Transverse colon (tissue), 4 donors: Measurements from ENCODE around the gene COL23A1. TPM values are rescaled to one million over a fixed set of nuclear protein-coding genes. Genes with fewer than 3 reads are reported as not detected.
A peak's percentile ranks its signal among the peaks of the same experiment; 100 is the strongest.

Experiments used
- DNase-seq: peaks from one replicate; pipeline ENCODE4 v3.0.0-alpha.2; 2019
- H3K27ac ChIP-seq, 4 donors: fragments of 200-600 bp; sonication (generic); 2 replicates each; pipeline ENCODE4 v1.5.1; 2016 to 2018; ENCODE audit warnings: inconsistent platforms in 4 of 4
- H3K27me3 ChIP-seq: fragments of 200-600 bp; sonication (generic); 2 replicates; pipeline ENCODE4 v1.5.1; 2017; ENCODE audit warnings: inconsistent platforms
- H3K36me3 ChIP-seq, 4 donors: fragments of 200-600 bp; sonication (generic); 2 replicates each; pipeline ENCODE4 v1.5.1; 2017 to 2019; ENCODE audit warnings: inconsistent platforms in 4 of 4
- H3K4me1 ChIP-seq, 4 donors: fragments of 200-600 bp; sonication (generic); 2 replicates each; pipeline ENCODE4 v1.5.1; 2017 to 2020; ENCODE audit warnings: inconsistent platforms in 4 of 4
- H3K4me3 ChIP-seq, 4 donors: fragments of 200-600 bp; sonication (generic); 1 replicate in 1 of 4; 2 replicates in 3 of 4; pipeline versions ENCODE4 v1.5.1 to v1.6.1; 2017 to 2019; ENCODE audit warnings: inconsistent platforms in 4 of 4
- H3K9me3 ChIP-seq, 2 donors: fragments of 200-600 bp; sonication (generic); 2 replicates each; pipeline ENCODE4 v1.5.1; 2017 to 2019; ENCODE audit warnings: inconsistent platforms in 2 of 2
- CTCF ChIP-seq, 5 experiments: fragments of 200-600 bp in 3 of 5; fragments of 450-650 bp in 2 of 5; sonication (generic) in 3 of 5; IDR thresholded peaks; 1 replicate in 2 of 5; 2 replicates in 3 of 5; pipeline ENCODE4 v1.5.1; 2016 to 2017; ENCODE audit warnings: antibody characterized with exemption in 5 of 5, inconsistent platforms in 3 of 5, mild to moderate bottlenecking in 2 of 5, moderate library complexity in 1 of 5
- EP300 ChIP-seq: sonication (generic); formaldehyde crosslinking; IDR thresholded peaks from one replicate; pipeline ENCODE4 v1.6.1; 2017; ENCODE audit warnings: antibody characterized with exemption, low read depth
- POLR2A ChIP-seq: fragments of 450-650 bp; IDR thresholded peaks from one replicate; pipeline ENCODE4 v1.6.1; 2016; ENCODE audit warnings: antibody characterized with exemption, mild to moderate bottlenecking, moderate library complexity
- POLR2AphosphoS5 ChIP-seq, 3 donors: sonication (generic); formaldehyde crosslinking; IDR thresholded peaks; one replicate each; pipeline ENCODE4 v1.6.1; 2016; ENCODE audit warnings: antibody characterized with exemption in 3 of 3
- WGBS, 2 donors: methylation state at CpG; one replicate each; pipeline ENCODE4 v1.1.5; 2018; ENCODE audit warnings: low coverage in 1 of 2; 5-methylcytosine and 5-hydroxymethylcytosine counted together
- in situ Hi-C, 4 donors: fragments of 200-750 bp; cut with MboI; loops; one replicate each; pipeline versions ENCODE4 v1.15.0 to v1.15.1; 2017; ENCODE audit warnings: low sequenced_read_pairs in 3 of 4, low pct_ligation_motif_present in 1 of 4, low pct_unique_long_range_greater_than_20kb in 1 of 4
- intact Hi-C: fragments of 100-400 bp; cut with DNase I; formaldehyde crosslinking; loops from one replicate; pipeline ENCODE4 v1.15.1; 2023; ENCODE audit warnings: low total_unique reads
- total RNA-seq, 4 donors: library from RNA; depleted of rRNA; stranded (reverse); fragments of >200 nt; gene quantifications; one replicate each; pipeline ENCODE4 v1.1.0, GENCODE V29; 2016

The COL23A1 gene
- total RNA-seq, 4 donors from 2014 or later: 0.14 to 2.2 (median 1.4) TPM; not detected in 1

GRCh38 chr5:178326374-178326715, 263.8 kb downstream of the COL23A1 start:
- Histone ChIP-seq H3K4me1 (peaks cover under 1 to 10% (median 5%) of the 10 kb centered on the region in 4 donors), H3K9me3 (no peaks in the 10 kb centered on the region), H3K27me3 (no peaks in the 10 kb centered on the region), H3K27ac (peak overlapping the region; percentile 31 to 48 (median 32)), H3K36me3 (no peaks in the 10 kb centered on the region), H3K4me3 (no peak overlapping the region)
- TF ChIP-seq EP300: no peak
- TF ChIP-seq CTCF (IDR thresholded peaks at IDR 0.05): no peak
- TF ChIP-seq POLR2A: no peak
- no peak for TF ChIP-seq POLR2AphosphoS5 (IDR thresholded peaks at IDR 0.05)
- in situ Hi-C loops (no loop called here), intact Hi-C loops (no loop called here)
- WGBS, 2 donors: 60 to 72% methylated on average over 7 of the region's 7 CpGs
- DNase-seq: no peak

- intact Hi-C loops: no loop called here
- Histone ChIP-seq H3K9me3 (no peaks in the 10 kb centered on the region), H3K4me1 (peaks cover 0 to 4% (median under 1%) of the 10 kb centered on the region in 4 donors), H3K36me3 (no peaks in the 10 kb centered on the region), H3K27ac (peak overlapping the region in 2 of 4 donors; percentile 31 to 46), H3K27me3 (no peaks in the 10 kb centered on the region), H3K4me3 (no peak overlapping the region)
- DNase-seq: no peak
- 68 to 70% methylated on average over 7 to 20 of the region's 20 CpGs for WGBS, 2 donors
- TF ChIP-seq POLR2A: no peak
- peak; percentile 28 to 64 (median 43) for TF ChIP-seq POLR2AphosphoS5 (IDR thresholded peaks at IDR 0.05)
- in situ Hi-C loops: no loop called here
Measured at GRCh38 chr5:178325679-178326373, 264.4 kb downstream of the COL23A1 start.

GRCh38 chr5:178325311-178325678, 264.9 kb downstream of the COL23A1 start:
- 71 to 94% methylated on average over 2 to 6 of the region's 6 CpGs for WGBS, 2 donors

GRCh38 chr5:178324481-178325310, 265.5 kb downstream of the COL23A1 start:
- Histone ChIP-seq H3K4me3 (no peak overlapping the region), H3K4me1 (no peaks in the 10 kb centered on the region), H3K27ac (no peak overlapping the region), H3K36me3 (no peaks in the 10 kb centered on the region), H3K9me3 (no peaks in the 10 kb centered on the region), H3K27me3 (no peaks in the 10 kb centered on the region)
- TF ChIP-seq EP300 (no peak), CTCF (IDR thresholded peaks at IDR 0.05) (no peak)
- in situ Hi-C loops (no loop called here), intact Hi-C loops (no loop called here)
- no peak for DNase-seq
- 65 to 73% methylated on average over 6 to 31 of the region's 31 CpGs for WGBS, 2 donors

More at GRCh38 chr5:178325311-178325678, 264.9 kb downstream of the COL23A1 start:
- intact Hi-C loops (no loop called here), in situ Hi-C loops (no loop called here)
- peak overlapping the region in 1 of 4 donors; percentile 46 for H3K27ac ChIP-seq
- no peaks in the 10 kb centered on the region for H3K36me3 ChIP-seq
- no peaks in the 10 kb centered on the region for H3K4me1 ChIP-seq
- TF ChIP-seq CTCF (IDR thresholded peaks at IDR 0.05) (no peak), POLR2AphosphoS5 (IDR thresholded peaks at IDR 0.05) (no peak), EP300 (no peak), POLR2A (no peak)
- no peaks in the 10 kb centered on the region for H3K27me3 ChIP-seq
- H3K9me3 ChIP-seq: no peaks in the 10 kb centered on the region
- DNase-seq: no peak
- H3K4me3 ChIP-seq: no peak overlapping the region
